HEK293 (cell line): ENCODE results near the gene CCDC181.
"Not testable (repeated sequence)": the region's sequence is repeated elsewhere in the genome, so short reads cannot be mapped to it uniquely, and the experiment has no call there.

Source experiments
- CTCF ChIA-PET: fragments of 350-600 bp; formaldehyde crosslinking; extraction: SDS; loops from one replicate; lab custom pipeline; 2021; ENCODE audit warnings: antibody characterized with exemption; lab: Yijun Ruan, JAX
- POLR2A ChIA-PET: fragments of 300-600 bp; formaldehyde crosslinking; extraction: SDS; loops from one replicate; lab custom pipeline; 2020; ENCODE audit warnings: antibody characterized with exemption, inconsistent platforms; lab: Yijun Ruan, JAX
- H3K27ac ChIP-seq: fragments of 200-500 bp; sonication (Bioruptor generic); 2 replicates; pipeline ENCODE4 v1.5.1; 2014; ENCODE audit warnings: low read depth, low read length, control low read depth, inconsistent platforms; ENCODE audit errors: extremely low read depth
- H3K36me3 ChIP-seq, 2 experiments: fragments of 200-500 bp in 1 of 2; sonication (Bioruptor generic) in 1 of 2; 1 replicate in 1 of 2; 2 replicates in 1 of 2; pipeline ENCODE4 v1.5.1; 2014 to 2017; ENCODE audit warnings: inconsistent platforms in 2 of 2, low read length in 2 of 2; ENCODE audit not compliant: control insufficient read depth in 2 of 2, insufficient read depth in 1 of 2
- H3K4me1 ChIP-seq: fragments of 200-500 bp; sonication (Bioruptor generic); 2 replicates; pipeline ENCODE4 v1.5.1; 2014; ENCODE audit warnings: mild to moderate bottlenecking, low read length, inconsistent platforms; ENCODE audit not compliant: control insufficient read depth, insufficient read depth
- H3K4me3 ChIP-seq: 2 replicates; pipeline ENCODE4 v1.5.1; 2011; ENCODE audit warnings: low read depth, mild to moderate bottlenecking, control low read depth, low read length, moderate library complexity
- H3K9me3 ChIP-seq: fragments of 200-500 bp; sonication (Bioruptor generic); 2 replicates; pipeline ENCODE4 v1.5.1; 2014; ENCODE audit warnings: low read depth, low read length, inconsistent platforms; ENCODE audit not compliant: control insufficient read depth, insufficient read depth
- BCL11A ChIP-seq: fragments of 450-650 bp; formaldehyde crosslinking; IDR thresholded peaks from 2 replicates; pipeline ENCODE4 v1.5.1; 2016; ENCODE audit warnings: low read depth, missing biosample characterization, missing genetic modification characterization
- RBAK ChIP-seq: fragments of 450-650 bp; formaldehyde crosslinking; IDR thresholded peaks from 2 replicates; pipeline ENCODE4 v1.5.1; 2016; ENCODE audit warnings: missing biosample characterization, missing genetic modification characterization
- SETDB1 ChIP-seq: IDR thresholded peaks from one replicate; pipeline ENCODE4 v1.6.1; 2017; ENCODE audit warnings: mild to moderate bottlenecking, low read length, moderate library complexity, mixed read lengths; ENCODE audit not compliant: insufficient read length
- SP2 ChIP-seq: fragments of 450-650 bp; formaldehyde crosslinking; IDR thresholded peaks from 2 replicates; pipeline ENCODE4 v1.5.1; 2016; ENCODE audit warnings: missing biosample characterization, missing genetic modification characterization
- ZBTB7A ChIP-seq: fragments of 450-650 bp; formaldehyde crosslinking; IDR thresholded peaks from 2 replicates; pipeline ENCODE4 v1.5.1; 2016; ENCODE audit warnings: low read depth, missing biosample characterization, missing genetic modification characterization
- ZNF112 ChIP-seq: fragments of 450-650 bp; formaldehyde crosslinking; IDR thresholded peaks from 2 replicates; pipeline ENCODE4 v1.5.0; 2017; ENCODE audit warnings: missing biosample characterization, missing genetic modification characterization
- ZNF174 ChIP-seq: fragments of 450-650 bp; formaldehyde crosslinking; IDR thresholded peaks from 2 replicates; pipeline ENCODE4 v1.5.0; 2017; ENCODE audit warnings: missing biosample characterization, mild to moderate bottlenecking, missing genetic modification characterization
- ZNF2 ChIP-seq: fragments of 450-650 bp; formaldehyde crosslinking; IDR thresholded peaks from 2 replicates; pipeline ENCODE4 v1.5.1; 2016; ENCODE audit warnings: missing biosample characterization, missing genetic modification characterization
- ZNF341 ChIP-seq: fragments of 450-650 bp; formaldehyde crosslinking; IDR thresholded peaks from 2 replicates; pipeline ENCODE4; 2016; ENCODE audit warnings: low read depth, missing biosample characterization, missing genetic modification characterization
- ZNF416 ChIP-seq: fragments of 450-650 bp; formaldehyde crosslinking; IDR thresholded peaks from 2 replicates; pipeline ENCODE4 v1.5.1; 2016; ENCODE audit warnings: missing biosample characterization, missing genetic modification characterization
- ZNF514 ChIP-seq: fragments of 450-650 bp; formaldehyde crosslinking; IDR thresholded peaks from 2 replicates; pipeline ENCODE4 v1.5.1; 2016; ENCODE audit warnings: missing biosample characterization, missing genetic modification characterization
- ZNF747 ChIP-seq: fragments of 450-650 bp; formaldehyde crosslinking; IDR thresholded peaks from 2 replicates; pipeline ENCODE4 v1.5.1; 2016; ENCODE audit warnings: missing biosample characterization, missing genetic modification characterization
- TF ChIP-seq, protein P1 (sequence below): fragments of 450-650 bp; formaldehyde crosslinking; IDR thresholded peaks from 2 replicates; pipeline ENCODE4 v1.5.0; 2017; ENCODE audit warnings: missing biosample characterization, missing genetic modification characterization, borderline replicate concordance
- TF ChIP-seq, protein P2 (sequence below): fragments of 450-650 bp; formaldehyde crosslinking; IDR thresholded peaks from 2 replicates; pipeline ENCODE4 v1.5.1; 2017; ENCODE audit warnings: missing biosample characterization, missing genetic modification characterization
- TF ChIP-seq, protein P3 (sequence below): fragments of 450-650 bp; formaldehyde crosslinking; IDR thresholded peaks from 2 replicates; pipeline ENCODE4 v1.5.1; 2016; ENCODE audit warnings: missing biosample characterization, missing genetic modification characterization, borderline replicate concordance
- TF ChIP-seq, protein P4 (sequence below): fragments of 450-650 bp; formaldehyde crosslinking; IDR thresholded peaks from 2 replicates; pipeline ENCODE4 v1.5.1; 2016; ENCODE audit warnings: missing biosample characterization, missing genetic modification characterization
- TF ChIP-seq, protein P5 (sequence below): fragments of 450-650 bp; formaldehyde crosslinking; IDR thresholded peaks from 2 replicates; pipeline ENCODE4 v1.5.1; 2016; ENCODE audit warnings: missing biosample characterization, missing genetic modification characterization
- TF ChIP-seq, protein P6 (sequence below): fragments of 450-650 bp; formaldehyde crosslinking; IDR thresholded peaks from 2 replicates; pipeline ENCODE4 v1.5.1; 2016; ENCODE audit warnings: missing biosample characterization, missing genetic modification characterization
- TF ChIP-seq, protein P7 (sequence below): fragments of 450-650 bp; formaldehyde crosslinking; IDR thresholded peaks from 2 replicates; pipeline ENCODE4 v1.5.1; 2016; ENCODE audit warnings: missing biosample characterization, missing genetic modification characterization

The CCDC181 gene

DNA sequence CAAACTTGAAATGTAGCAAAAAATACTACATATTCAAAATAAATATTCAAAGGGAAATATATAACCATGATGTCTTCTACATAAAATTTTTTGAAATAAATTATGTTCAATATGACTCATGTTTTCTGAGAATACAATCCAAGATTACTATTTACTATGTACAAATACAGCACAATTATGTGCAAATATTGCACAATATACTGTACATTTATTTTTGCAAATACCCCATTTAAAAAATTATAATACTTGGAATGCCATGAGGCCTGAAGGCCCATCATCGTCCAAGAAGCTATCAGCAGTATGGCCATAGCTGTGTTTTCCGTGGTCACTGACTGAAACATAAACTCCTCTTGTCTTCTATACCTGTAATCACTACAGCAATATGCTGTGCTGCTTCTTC, 12.3 kb downstream of the CCDC181 start:
- CTCF ChIA-PET: interaction anchor here (0.7 kb wide), 1 partner anchor 246 kb away, joined by 6 read pairs; no protein-coding TSS in a partner anchor
- TF ChIP-seq ZNF416 (tag by site-specific recombination): no peak
- no peak for TF ChIP-seq BCL11A (tag by site-specific recombination)
- TF ChIP-seq, protein P1, sequence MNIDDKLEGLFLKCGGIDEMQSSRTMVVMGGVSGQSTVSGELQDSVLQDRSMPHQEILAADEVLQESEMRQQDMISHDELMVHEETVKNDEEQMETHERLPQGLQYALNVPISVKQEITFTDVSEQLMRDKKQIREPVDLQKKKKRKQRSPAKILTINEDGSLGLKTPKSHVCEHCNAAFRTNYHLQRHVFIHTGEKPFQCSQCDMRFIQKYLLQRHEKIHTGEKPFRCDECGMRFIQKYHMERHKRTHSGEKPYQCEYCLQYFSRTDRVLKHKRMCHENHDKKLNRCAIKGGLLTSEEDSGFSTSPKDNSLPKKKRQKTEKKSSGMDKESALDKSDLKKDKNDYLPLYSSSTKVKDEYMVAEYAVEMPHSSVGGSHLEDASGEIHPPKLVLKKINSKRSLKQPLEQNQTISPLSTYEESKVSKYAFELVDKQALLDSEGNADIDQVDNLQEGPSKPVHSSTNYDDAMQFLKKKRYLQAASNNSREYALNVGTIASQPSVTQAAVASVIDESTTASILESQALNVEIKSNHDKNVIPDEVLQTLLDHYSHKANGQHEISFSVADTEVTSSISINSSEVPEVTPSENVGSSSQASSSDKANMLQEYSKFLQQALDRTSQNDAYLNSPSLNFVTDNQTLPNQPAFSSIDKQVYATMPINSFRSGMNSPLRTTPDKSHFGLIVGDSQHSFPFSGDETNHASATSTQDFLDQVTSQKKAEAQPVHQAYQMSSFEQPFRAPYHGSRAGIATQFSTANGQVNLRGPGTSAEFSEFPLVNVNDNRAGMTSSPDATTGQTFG (tag by site-specific recombination): no peak
- TF ChIP-seq, protein P2, sequence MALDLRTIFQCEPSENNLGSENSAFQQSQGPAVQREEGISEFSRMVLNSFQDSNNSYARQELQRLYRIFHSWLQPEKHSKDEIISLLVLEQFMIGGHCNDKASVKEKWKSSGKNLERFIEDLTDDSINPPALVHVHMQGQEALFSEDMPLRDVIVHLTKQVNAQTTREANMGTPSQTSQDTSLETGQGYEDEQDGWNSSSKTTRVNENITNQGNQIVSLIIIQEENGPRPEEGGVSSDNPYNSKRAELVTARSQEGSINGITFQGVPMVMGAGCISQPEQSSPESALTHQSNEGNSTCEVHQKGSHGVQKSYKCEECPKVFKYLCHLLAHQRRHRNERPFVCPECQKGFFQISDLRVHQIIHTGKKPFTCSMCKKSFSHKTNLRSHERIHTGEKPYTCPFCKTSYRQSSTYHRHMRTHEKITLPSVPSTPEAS (tag by site-specific recombination): no peak
- no peak for TF ChIP-seq ZNF174
- TF ChIP-seq, protein P3, sequence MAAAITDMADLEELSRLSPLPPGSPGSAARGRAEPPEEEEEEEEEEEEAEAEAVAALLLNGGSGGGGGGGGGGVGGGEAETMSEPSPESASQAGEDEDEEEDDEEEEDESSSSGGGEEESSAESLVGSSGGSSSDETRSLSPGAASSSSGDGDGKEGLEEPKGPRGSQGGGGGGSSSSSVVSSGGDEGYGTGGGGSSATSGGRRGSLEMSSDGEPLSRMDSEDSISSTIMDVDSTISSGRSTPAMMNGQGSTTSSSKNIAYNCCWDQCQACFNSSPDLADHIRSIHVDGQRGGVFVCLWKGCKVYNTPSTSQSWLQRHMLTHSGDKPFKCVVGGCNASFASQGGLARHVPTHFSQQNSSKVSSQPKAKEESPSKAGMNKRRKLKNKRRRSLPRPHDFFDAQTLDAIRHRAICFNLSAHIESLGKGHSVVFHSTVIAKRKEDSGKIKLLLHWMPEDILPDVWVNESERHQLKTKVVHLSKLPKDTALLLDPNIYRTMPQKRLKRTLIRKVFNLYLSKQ: no peak
- TF ChIP-seq SP2: no peak
- TF ChIP-seq, protein P4, sequence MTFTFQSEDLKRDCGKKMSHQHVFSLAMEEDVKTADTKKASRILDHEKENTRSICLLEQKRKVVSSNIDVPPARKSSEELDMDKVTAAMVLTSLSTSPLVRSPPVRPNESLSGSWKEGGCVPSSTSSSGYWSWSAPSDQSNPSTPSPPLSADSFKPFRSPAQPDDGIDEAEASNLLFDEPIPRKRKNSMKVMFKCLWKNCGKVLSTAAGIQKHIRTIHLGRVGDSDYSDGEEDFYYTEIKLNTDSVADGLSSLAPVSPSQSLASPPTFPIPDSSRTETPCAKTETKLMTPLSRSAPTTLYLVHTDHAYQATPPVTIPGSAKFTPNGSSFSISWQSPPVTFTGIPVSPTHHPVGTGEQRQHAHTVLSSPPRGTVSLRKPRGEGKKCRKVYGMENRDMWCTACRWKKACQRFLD: no peak
- no peak for TF ChIP-seq ZNF341 (tag by site-specific recombination)
- TF ChIP-seq ZNF514 (tag by site-specific recombination): no peak
- no peak for TF ChIP-seq ZNF2 (tag by site-specific recombination)
- no peak for TF ChIP-seq ZNF747 (tag by site-specific recombination)
- TF ChIP-seq, protein P5, sequence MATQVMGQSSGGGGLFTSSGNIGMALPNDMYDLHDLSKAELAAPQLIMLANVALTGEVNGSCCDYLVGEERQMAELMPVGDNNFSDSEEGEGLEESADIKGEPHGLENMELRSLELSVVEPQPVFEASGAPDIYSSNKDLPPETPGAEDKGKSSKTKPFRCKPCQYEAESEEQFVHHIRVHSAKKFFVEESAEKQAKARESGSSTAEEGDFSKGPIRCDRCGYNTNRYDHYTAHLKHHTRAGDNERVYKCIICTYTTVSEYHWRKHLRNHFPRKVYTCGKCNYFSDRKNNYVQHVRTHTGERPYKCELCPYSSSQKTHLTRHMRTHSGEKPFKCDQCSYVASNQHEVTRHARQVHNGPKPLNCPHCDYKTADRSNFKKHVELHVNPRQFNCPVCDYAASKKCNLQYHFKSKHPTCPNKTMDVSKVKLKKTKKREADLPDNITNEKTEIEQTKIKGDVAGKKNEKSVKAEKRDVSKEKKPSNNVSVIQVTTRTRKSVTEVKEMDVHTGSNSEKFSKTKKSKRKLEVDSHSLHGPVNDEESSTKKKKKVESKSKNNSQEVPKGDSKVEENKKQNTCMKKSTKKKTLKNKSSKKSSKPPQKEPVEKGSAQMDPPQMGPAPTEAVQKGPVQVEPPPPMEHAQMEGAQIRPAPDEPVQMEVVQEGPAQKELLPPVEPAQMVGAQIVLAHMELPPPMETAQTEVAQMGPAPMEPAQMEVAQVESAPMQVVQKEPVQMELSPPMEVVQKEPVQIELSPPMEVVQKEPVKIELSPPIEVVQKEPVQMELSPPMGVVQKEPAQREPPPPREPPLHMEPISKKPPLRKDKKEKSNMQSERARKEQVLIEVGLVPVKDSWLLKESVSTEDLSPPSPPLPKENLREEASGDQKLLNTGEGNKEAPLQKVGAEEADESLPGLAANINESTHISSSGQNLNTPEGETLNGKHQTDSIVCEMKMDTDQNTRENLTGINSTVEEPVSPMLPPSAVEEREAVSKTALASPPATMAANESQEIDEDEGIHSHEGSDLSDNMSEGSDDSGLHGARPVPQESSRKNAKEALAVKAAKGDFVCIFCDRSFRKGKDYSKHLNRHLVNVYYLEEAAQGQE: no peak
- TF ChIP-seq, protein P6, sequence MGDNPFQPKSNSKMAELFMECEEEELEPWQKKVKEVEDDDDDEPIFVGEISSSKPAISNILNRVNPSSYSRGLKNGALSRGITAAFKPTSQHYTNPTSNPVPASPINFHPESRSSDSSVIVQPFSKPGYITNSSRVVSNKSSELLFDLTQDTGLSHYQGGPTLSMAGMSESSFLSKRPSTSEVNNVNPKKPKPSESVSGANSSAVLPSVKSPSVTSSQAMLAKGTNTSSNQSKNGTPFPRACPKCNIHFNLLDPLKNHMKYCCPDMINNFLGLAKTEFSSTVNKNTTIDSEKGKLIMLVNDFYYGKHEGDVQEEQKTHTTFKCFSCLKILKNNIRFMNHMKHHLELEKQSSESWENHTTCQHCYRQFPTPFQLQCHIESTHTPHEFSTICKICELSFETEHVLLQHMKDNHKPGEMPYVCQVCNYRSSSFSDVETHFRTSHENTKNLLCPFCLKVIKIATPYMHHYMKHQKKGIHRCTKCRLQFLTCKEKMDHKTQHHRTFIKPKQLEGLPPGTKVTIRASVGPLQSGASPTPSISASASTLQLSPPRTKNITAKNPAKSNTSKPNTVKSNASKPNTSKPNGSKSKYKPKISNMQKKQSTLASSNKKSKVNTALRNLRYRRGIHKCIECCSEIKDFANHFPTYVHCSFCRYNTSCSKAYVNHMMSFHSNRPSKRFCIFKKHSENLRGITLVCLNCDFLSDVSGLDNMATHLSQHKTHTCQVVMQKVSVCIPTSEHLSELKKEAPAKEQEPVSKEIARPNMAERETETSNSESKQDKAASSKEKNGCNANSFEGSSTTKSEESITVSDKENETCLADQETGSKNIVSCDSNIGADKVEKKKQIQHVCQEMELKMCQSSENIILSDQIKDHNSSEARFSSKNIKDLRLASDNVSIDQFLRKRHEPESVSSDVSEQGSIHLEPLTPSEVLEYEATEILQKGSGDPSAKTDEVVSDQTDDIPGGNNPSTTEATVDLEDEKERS (tag by site-specific recombination): no peak
- no peak for TF ChIP-seq SETDB1
- TF ChIP-seq ZNF112: no peak
- no peak for TF ChIP-seq ZBTB7A
- TF ChIP-seq, protein P7, sequence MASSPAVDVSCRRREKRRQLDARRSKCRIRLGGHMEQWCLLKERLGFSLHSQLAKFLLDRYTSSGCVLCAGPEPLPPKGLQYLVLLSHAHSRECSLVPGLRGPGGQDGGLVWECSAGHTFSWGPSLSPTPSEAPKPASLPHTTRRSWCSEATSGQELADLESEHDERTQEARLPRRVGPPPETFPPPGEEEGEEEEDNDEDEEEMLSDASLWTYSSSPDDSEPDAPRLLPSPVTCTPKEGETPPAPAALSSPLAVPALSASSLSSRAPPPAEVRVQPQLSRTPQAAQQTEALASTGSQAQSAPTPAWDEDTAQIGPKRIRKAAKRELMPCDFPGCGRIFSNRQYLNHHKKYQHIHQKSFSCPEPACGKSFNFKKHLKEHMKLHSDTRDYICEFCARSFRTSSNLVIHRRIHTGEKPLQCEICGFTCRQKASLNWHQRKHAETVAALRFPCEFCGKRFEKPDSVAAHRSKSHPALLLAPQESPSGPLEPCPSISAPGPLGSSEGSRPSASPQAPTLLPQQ: no peak
- TF ChIP-seq RBAK (tag by site-specific recombination): no peak
- POLR2A ChIA-PET: no interaction called here
- Histone ChIP-seq H3K36me3 (no peaks in the 10 kb centered on the region), H3K4me3 (no peak overlapping the region), H3K9me3 (no peaks in the 10 kb centered on the region), H3K27ac (no peak overlapping the region), H3K4me1 (no peaks in the 10 kb centered on the region)

DNA sequence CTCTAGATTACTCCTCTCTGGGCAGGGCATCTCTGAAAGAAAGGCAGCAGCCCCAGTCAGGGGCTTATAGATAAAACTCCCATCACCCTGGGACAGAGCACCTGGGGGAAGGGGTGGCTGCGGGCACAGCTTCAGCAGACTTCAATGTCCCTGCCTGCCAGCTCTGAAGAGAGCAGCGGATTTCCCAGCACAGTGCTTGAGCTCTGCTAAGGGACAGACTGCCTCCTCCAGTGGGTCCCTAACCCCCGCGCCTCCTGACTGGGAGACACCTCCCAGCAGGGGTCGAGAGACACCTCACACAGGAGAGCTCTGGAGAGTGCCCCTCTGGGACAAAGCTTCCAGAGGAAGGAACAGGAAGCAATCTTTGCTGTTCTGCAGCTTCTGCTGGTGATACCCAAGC, 18.9 kb downstream of the CCDC181 start:
- CTCF ChIA-PET, H3K4me3 ChIP-seq, POLR2A ChIA-PET, H3K36me3 ChIP-seq, H3K27ac ChIP-seq, H3K4me1 ChIP-seq, H3K9me3 ChIP-seq: not testable (repeated sequence)
